Activated T-helper 9 cell treated with anti-CD3 and anti-CD28 coated beads, Interleukin-2, amount 50 U/mL, for 16 hours (primary cell): ENCODE measurements around the gene SMIM8.
"Not testable (repeated sequence)": the region's sequence is repeated elsewhere in the genome, so short reads cannot be mapped to it uniquely, and the experiment has no call there.

Experiments
- DNase-seq: peaks from one replicate; pipeline ENCODE4 v3.0.0-alpha.2; 2020; ENCODE audit warnings: low read depth

Gene SMIM8

GRCh38 chr6:87322304-87323212, at the start of gene SMIM8:
Gene SMIM8, plus strand, starts transcription at chr6:87322588. Its CDS starts 14,444 bp downstream, at chr6:87337032.
- peak; percentile 78 for DNase-seq

DNA sequence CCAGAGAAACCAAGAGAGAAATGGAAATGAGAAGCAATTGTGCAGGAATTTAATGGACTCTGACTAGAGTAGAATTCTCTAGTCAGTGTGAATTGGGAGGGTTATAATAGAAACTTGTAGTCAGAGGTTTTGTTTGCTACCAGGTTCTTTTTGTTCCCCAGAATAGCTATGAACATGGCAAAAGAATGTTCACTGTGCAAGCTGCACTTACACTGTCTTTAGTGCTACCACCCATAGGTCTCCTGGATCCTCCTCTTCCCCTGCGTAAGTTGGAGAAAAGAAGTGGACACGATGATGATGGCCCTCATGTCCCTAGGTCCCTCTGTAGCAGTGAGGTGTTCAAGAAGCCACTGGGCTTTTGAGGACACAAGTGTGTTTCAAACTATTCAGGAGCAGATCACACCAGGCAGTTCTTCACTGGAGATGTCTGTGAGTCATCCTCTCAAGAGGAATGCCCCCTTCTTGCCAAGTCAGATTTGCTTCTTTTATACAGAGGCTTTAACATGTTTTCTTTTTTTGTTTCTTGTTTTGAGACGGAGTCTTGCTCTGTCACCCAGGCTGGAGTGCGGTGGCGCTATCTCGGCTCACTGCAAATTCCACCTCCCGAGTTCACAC, 47.6 kb upstream of the SMIM8 start:
- DNase-seq, result no peak

GRCh38 chr6:87276624-87277023, 45.8 kb upstream of the SMIM8 start:
- no peak for DNase-seq

DNA sequence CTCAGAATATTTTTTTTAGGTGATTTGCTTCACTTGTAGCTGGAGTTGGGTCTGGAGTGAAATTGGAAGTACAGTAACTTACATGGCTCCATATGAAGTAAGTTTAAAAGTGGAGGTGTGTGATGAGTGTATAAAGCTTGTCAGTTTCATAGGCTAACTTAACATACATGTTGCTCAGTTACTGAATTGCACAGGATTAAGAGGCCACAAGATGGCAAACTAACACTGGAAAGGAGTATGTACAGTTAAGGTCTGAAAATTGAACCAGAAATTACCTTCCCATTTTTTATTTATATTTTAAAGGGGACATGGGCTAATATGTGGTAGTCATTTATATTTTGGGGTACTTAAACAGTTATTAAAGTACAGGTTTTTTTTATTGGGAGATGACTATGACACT, 45.3 kb upstream of the SMIM8 start:
- DNase-seq, result no peak

DNA sequence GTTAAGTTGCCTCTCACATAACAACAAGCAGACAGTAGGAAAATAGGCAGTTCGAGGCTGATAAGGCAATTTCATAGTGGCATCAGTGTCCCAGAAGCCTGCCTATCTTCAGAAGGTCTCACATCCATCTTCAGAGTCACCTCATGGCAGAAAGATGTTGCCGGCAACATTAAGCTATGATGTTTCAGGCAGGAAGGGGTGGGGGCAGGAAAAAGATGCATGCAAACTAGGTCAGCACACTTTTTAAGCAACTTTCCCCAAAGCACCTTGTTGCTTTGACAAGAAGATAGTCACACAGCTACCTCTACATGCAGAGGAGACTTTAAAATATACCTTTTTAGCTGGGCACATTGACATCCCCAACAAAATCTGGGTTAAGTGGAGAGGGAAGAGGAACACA, 43.2 kb upstream of the SMIM8 start:
- no peak for DNase-seq

DNA sequence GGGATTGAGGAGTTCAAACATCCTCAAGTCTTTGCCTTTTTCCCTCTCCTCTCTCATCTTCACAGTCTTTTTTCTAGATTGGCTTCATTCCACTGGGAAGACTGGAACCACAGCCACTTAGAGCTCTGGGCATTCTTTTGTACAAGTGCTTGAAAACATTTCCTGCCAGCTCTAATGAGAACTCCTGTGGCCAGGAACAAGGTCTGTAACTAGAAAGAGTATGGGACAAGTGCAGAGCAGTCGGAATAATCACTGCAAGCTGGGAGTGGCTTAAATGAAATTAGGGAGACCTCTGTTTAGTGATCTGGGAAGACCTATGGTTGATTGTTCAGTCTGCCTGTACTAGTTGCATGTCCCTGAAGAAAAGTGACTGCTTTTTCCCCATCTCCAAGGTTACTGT, 41.0 kb upstream of the SMIM8 start:
- DNase-seq, result no peak

- no peak for DNase-seq
These were observed 39.6 kb upstream of the SMIM8 start for GRCh38 chr6:87282743-87283142.

DNA sequence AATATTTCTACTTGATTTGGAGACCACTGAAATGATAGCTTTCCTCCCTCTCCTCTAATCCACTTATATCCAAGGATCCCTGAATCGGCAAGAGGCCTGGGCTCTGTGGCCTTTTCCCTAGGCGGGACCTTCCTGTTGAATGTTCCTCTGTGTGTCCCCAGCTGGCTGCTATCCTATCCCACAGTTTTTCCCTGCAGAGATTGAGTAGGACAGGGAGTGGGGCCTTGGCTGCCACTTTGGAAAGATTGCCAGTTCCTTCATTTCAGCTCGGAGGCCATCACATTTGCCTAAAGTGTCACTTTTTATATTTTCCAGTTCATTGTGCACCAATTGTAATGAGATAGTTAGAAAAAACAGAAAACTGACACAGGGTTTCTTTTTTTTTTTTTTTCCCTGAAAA, 38.9 kb upstream of the SMIM8 start:
- DNase-seq, result no peak

- DNase-seq, result no peak
These were observed 35.1 kb upstream of the SMIM8 start for GRCh38 chr6:87287251-87287650.

DNA sequence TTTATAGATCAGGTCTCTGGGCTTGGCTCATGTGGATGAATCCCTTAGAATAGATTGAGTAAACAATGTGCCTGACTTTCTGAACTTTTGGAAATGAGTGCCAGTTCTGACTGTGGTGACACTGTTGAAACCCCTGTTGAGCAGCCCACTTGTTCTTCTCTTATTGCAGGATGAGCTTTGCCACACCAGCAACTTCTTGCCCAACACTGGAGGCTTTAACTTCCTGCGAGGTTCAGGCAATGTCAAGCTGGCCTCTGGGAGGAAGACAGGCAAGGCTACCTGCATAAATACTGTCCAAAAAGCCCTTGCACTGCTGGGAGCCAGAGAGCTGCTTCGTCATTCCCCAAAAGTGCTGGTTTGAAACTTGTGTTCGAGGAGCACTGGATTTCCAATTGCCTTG, 32.8 kb upstream of the SMIM8 start:
- DNase-seq, result no peak

DNA sequence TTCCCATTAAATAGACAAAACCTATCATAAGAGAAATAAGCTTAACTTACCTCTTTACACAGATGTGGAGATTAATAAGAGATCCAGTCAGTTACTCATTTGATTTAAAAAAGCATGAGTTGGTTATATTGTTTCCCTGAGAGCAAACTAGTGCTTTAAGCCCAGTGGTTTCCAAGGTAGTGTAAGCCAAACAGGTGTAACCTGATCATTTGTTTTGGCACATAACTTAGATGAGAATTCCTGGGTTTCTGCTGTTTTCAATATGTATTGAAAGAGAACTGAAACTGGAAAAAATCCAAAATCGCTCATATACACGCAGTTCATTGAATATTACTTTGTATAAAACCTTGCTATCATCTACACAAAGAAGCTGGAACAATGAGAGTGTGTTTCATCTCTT, 30.5 kb upstream of the SMIM8 start:
- DNase-seq, result no peak

DNA sequence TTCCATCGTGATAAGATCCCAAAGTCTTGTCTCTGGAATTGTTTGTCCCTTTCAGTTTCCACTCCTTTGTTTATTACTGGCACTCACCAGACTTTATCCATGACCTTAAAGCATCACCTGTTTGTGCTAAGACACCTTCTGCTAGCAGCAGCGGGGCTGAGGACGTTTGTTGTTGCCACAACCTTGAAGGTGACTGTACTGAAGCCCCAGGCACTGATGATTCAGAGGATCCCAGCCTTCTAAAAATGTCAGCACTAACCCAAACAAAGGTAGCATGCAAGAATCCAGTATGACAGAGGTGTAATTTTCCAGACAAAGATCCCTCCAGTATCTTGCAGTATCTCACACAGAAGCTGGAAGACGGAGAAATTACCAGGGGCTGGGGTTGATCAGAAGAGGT, 28.9 kb upstream of the SMIM8 start:
- DNase-seq, result no peak

- no peak for DNase-seq
These were observed 25.3 kb upstream of the SMIM8 start for GRCh38 chr6:87297119-87297518.

GRCh38 chr6:87301277-87301676, 21.1 kb upstream of the SMIM8 start:
- DNase-seq, result not testable (repeated sequence)

- no peak for DNase-seq
These were observed 13.4 kb upstream of the SMIM8 start for GRCh38 chr6:87308970-87309369.

- DNase-seq, result no peak
These were observed 9.5 kb upstream of the SMIM8 start for GRCh38 chr6:87312860-87313259.

GRCh38 chr6:87315071-87315470, 7.3 kb upstream of the SMIM8 start:
- DNase-seq, result no peak

DNA sequence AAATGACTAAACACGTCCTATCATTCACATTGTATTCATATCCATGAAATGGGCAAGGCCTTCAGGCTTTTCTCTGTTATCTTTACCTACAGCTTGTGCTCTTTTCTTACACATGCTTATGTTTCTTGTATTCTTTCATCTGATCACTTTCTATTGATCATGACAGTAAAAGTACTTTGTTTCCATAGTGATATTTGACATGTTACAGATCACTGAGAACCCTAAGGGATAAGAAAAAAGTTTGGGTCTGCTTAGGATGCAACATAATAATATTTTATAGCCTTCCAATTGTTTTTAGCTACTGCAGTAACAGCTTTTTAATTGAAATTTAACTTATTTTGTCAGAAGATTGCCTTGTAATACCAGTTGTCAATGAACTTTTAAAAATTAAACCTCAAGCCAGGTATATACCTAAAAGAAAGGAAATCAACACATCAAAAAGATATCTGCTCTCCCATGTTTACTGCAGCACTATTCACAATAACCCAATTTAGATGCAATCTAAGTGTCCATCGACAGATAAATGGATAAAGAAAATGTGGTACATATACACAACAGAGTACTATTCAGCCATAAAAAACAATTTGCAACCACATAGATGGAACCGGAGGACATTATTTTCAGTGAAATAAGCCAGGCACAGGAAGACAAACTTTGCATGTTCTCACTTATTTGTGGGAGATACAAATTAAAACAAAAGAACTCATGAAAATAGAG, 3.0 kb upstream of the SMIM8 start:
- no peak for DNase-seq

DNA sequence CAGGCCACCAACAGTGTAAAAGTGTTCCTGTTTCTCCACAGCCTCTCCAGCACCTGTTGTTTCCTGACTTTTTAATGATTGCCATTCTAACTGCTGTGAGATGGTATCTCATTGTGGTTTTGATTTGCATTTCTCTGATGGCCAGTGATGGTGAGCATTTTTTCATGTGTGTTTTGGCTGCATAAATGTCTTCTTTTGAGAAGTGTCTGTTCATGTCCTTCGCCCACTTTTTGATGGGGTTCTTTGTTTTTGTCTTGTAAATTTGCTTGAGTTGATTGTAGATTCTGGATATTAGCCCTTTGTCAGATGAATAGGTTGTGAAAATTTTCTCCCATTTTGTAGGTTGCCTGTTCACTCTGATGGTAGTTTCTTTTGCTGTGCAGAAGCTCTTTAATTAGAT, 1.5 kb downstream of the SMIM8 start:
- DNase-seq, result not testable (repeated sequence)

DNA sequence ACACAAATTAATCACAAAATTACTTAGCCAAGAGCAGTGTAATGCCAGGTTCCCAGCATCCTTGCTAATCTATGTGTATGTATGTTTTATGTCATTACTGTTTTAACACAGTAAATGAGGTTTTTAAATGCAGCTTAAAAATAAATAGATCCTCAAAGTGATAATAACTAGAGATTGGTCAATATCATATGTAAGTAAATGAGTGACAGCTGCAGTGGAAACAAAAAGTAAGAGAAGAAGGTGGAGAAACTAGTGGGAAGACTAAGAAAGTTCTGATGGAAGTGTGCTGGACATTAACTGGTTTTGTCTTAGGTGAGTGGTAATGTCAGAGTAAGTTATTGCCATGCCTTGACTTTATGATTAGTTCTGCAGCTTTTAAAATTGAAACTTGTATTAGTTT, 8.6 kb downstream of the SMIM8 start:
- DNase-seq, result no peak

DNA sequence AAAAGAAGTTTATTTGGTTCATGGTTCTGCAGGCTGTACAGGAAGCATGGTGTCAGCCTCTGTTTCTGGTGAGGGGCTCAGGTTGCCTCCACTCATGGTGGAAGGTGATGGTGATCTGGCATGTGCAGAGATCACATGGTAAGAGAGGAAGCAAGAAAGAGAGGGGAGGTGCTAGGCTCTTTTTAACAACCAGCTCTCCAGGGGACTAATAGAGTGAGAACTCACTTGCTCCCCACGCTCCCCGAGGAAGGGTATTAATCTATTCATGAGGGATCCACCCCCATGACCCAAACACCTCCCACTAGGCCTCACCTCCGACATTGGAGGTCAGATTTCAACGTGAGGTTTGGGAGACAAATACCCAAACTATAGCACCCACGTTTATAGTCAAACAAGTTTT, 10.6 kb downstream of the SMIM8 start:
- DNase-seq, result no peak

DNA sequence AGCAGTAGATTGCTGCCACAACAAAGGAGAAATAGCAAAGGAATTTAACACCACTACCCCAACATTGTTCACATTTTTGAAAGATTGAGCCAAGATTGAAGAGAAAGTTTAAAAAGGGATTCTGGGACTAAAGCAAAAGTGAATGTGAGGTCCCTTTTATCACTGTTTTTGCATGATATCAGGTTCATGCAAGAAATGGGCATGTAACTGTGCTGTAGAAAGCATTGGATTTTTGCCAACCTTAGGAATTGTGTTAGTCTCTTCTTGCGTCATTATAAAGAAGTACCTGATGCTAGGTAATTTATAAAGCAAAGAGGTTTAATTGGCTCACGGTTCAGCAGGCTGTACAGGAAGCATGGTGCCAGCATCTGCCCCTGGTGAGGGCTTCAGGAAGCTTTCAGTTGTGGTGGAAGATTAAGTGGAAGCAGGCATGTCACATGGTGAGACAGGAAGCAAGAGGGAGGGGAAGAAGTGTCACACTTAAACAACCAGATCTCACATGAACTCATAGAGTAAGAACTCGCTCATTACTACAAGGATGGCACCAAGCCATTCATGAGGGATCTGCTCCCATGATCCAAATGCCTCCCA, 11.3 kb downstream of the SMIM8 start:
- DNase-seq, result no peak

DNA sequence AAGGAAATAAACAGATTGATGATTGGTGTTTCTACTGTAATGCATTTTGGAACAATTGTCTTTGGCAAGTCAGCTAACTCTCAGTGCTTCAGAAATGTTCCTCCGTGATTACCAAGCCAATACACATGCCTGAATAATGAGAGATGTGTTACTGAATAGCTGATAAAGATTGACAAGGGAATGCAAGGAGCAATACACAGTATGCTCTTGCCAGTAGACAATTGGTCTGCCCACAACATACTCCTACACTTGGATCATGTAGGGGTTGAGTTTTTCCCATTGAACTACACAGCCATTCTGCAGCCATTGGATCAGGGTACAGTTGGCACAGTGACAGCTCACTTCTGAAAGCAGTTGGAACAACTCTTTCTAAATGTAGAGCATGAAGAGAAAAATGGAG, 12.3 kb downstream of the SMIM8 start:
- no peak for DNase-seq
